ENCODE measurements around the gene ATP2B3. TPM values are rescaled to one million over a fixed set of nuclear protein-coding genes. Genes with fewer than 3 reads are reported as not detected.

ATP2B3 gene
- polyA plus RNA-seq, 3 donors = 0.17 to 0.28 (median 0.28) TPM

Other genes with a start within 250 kb of the ATP2B3 start
- gene PNMA6F, start 195.9 kb upstream of the ATP2B3 start, polyA plus RNA-seq (ENCODE audit: insufficient read length in 3 of 3) = under 1 TPM; 0.22 to 0.44 (median 0.27) TPM
- 10 to 100 TPM; 19.2 to 22.6 (median 21.0) TPM for gene ZNF275, start 183.5 kb upstream of the ATP2B3 start, polyA plus RNA-seq (ENCODE audit: insufficient read length in 3 of 3)
- gene PNMA6E, start 116.3 kb upstream of the ATP2B3 start, polyA plus RNA-seq (ENCODE audit: insufficient read length in 3 of 3) = not detected
- 1 to 10 TPM in 1 of 3 donors, under 1 TPM in 2; 0.87 to 1.1 (median 0.99) TPM for gene ZFP92, start 106.2 kb upstream of the ATP2B3 start, polyA plus RNA-seq (ENCODE audit: insufficient read length in 3 of 3)
- under 1 TPM; 0.48 to 0.54 (median 0.50) TPM for gene TREX2, start 71.6 kb upstream of the ATP2B3 start, polyA plus RNA-seq (ENCODE audit: insufficient read length in 3 of 3)
- 10 to 100 TPM; 28.2 to 35.2 (median 32.1) TPM for gene HAUS7, start 47.1 kb upstream of the ATP2B3 start, polyA plus RNA-seq (ENCODE audit: insufficient read length in 3 of 3)
- gene BGN, start 22.7 kb upstream of the ATP2B3 start, polyA plus RNA-seq (ENCODE audit: insufficient read length in 3 of 3) = 100 to 1,000 TPM; 153 to 210 (median 155) TPM
- 10 to 100 TPM; 17.3 to 22.2 (median 20.4) TPM for gene CCNQ, start 81.5 kb downstream of the ATP2B3 start, polyA plus RNA-seq (ENCODE audit: insufficient read length in 3 of 3)
- 10 to 100 TPM; 47.5 to 62.2 (median 53.3) TPM for gene DUSP9, start 129.6 kb downstream of the ATP2B3 start, polyA plus RNA-seq (ENCODE audit: insufficient read length in 3 of 3)
- 10 to 100 TPM in 2 of 3 donors, 1 to 10 TPM in 1; 8.3 to 12.7 (median 10.2) TPM for gene PNCK, start 156.2 kb downstream of the ATP2B3 start, polyA plus RNA-seq (ENCODE audit: insufficient read length in 3 of 3)
- gene SLC6A8, start 170.3 kb downstream of the ATP2B3 start, polyA plus RNA-seq (ENCODE audit: insufficient read length in 3 of 3) = 10 to 100 TPM; 61.9 to 79.5 (median 63.5) TPM
- gene BCAP31, start 206.7 kb downstream of the ATP2B3 start, polyA plus RNA-seq (ENCODE audit: insufficient read length in 3 of 3) = 100 to 1,000 TPM; 190 to 210 (median 196) TPM
- 10 to 100 TPM in 1 of 3 donors, 1 to 10 TPM in 2; 8.5 to 11.0 (median 9.7) TPM for gene ABCD1, start 207.2 kb downstream of the ATP2B3 start, polyA plus RNA-seq (ENCODE audit: insufficient read length in 3 of 3)
- 1 to 10 TPM; 1.1 to 1.8 (median 1.8) TPM for gene PLXNB3, start 246.6 kb downstream of the ATP2B3 start, polyA plus RNA-seq (ENCODE audit: insufficient read length in 3 of 3)